AG04450 (cell line): Measurements from ENCODE around the gene SLC24A3. TPM values are rescaled to one million over a fixed set of nuclear protein-coding genes. Genes with fewer than 3 reads are reported as not detected.

Experiments
- CTCF ChIA-PET: fragments of 300-600, 350-600 bp; formaldehyde crosslinking; extraction: SDS; loops from one replicate; lab custom pipeline; 2022; ENCODE audit warnings: antibody characterized with exemption, inconsistent platforms; lab: Charles Lee
- POLR2A ChIA-PET: fragments of 350-600 bp; formaldehyde crosslinking; extraction: SDS; loops from one replicate; lab custom pipeline; 2021; ENCODE audit warnings: antibody characterized with exemption, inconsistent platforms; lab: Yijun Ruan, JAX
- DNase-seq: peaks from one replicate; pipeline ENCODE4 v3.0.0-alpha.2; 2011; ENCODE audit warnings: low read depth, low spot score
- H3K27ac ChIP-seq: one replicate; pipeline ENCODE4 v1.5.1; 2012; ENCODE audit warnings: low read depth, low read length, control low read depth
- H3K27me3 ChIP-seq: one replicate; pipeline ENCODE4 v1.6.0; 2012; ENCODE audit warnings: low read length; ENCODE audit not compliant: control insufficient read depth, insufficient read depth
- H3K4me3 ChIP-seq: 2 replicates; pipeline ENCODE4 v1.5.1; 2011; ENCODE audit warnings: mild to moderate bottlenecking, low read depth, low read length, control low read depth
- H3K9me3 ChIP-seq: 2 replicates; pipeline ENCODE4 v1.5.1; 2012; ENCODE audit warnings: low read length; ENCODE audit not compliant: control insufficient read depth, insufficient read depth
- polyA plus RNA-seq: library from polyadenylated mRNA; depleted of rRNA; stranded (reverse); fragments of >200 nt; gene quantifications from 2 replicates; pipeline ENCODE4 v1.2.3, GENCODE V29; 2011
- TF ChIP-seq, protein P1 (sequence below): IDR thresholded peaks from 2 replicates; pipeline ENCODE4 v1.5.1; 2011; ENCODE audit warnings: low read depth, low read length, control low read depth, inconsistent platforms

Gene SLC24A3
- polyA plus RNA-seq, 1 experiment, result not detected

DNA sequence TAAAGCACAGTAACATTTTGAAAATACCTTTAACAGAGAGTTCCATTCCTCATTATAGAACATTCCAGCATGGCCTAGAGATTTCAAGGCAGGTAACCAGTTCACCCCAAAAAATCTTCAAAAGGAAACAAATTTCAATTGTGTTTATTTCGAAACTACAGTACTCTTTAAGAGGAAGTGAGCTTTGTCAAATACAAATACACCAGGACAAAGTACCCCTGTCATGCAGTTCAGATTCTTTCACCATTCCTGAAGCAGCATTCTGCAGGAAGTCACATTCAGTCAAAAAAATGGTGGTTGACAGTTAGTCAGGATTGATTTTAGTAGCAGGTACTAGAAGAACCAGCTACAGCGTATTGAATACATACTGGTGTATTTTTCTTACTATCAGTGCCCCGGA lies 456.0 kb downstream of the SLC24A3 start:
- no peaks in the 10 kb centered on the region for H3K9me3 ChIP-seq
- ChIA-PET POLR2A (no interaction called here), CTCF (no interaction called here)
- H3K4me3 ChIP-seq, result no peak overlapping the region
- DNase-seq, result no peak
- H3K27me3 ChIP-seq, result peaks cover 34% of the 10 kb centered on the region
- TF ChIP-seq, protein P1, sequence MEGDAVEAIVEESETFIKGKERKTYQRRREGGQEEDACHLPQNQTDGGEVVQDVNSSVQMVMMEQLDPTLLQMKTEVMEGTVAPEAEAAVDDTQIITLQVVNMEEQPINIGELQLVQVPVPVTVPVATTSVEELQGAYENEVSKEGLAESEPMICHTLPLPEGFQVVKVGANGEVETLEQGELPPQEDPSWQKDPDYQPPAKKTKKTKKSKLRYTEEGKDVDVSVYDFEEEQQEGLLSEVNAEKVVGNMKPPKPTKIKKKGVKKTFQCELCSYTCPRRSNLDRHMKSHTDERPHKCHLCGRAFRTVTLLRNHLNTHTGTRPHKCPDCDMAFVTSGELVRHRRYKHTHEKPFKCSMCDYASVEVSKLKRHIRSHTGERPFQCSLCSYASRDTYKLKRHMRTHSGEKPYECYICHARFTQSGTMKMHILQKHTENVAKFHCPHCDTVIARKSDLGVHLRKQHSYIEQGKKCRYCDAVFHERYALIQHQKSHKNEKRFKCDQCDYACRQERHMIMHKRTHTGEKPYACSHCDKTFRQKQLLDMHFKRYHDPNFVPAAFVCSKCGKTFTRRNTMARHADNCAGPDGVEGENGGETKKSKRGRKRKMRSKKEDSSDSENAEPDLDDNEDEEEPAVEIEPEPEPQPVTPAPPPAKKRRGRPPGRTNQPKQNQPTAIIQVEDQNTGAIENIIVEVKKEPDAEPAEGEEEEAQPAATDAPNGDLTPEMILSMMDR, result no peak
- no peak overlapping the region for H3K27ac ChIP-seq

DNA sequence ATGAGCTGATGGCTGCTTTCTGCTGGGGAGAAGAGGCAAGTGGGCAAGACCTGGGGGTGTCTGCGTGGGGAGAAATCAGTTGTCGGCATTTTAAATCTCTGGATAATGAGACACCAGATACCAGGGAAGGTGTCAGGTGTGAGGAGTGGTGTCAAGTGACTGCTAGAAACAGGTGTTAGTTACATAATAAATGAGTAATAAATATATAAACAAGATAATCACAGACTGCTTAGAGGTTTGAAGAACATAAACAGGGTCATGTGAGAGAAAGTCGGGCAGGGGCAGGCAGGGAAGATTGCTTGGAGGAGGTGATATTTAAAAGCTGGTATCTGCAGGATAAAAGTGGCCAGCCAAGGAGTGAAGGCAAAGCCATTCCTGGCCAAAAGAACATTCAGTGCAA lies 458.4 kb downstream of the SLC24A3 start:
- no peak for DNase-seq

DNA sequence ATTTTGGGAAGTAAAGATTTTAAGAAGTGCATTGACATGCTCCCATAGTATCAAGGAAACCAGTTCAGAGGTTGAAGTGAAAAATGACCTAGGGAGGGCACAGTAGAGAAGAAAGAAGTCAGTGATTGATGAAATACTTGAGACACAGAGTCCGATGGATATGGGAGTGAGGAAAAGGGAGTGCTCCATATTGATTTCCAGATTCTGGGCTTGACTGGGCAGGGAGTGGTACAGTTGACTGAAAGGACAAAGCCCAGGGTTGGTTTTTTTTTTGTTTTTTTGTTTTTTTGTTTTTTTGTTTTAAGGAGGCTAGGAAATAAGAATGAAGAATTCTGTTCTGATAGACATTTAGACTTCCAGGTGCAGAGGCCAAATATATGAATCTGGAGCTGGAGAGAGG lies 458.9 kb downstream of the SLC24A3 start:
- no peak overlapping the region for H3K4me3 ChIP-seq
- H3K27ac ChIP-seq, result no peak overlapping the region
- TF ChIP-seq, protein P1, result no peak
- ChIA-PET POLR2A (no interaction called here), CTCF (interaction anchor here (2.1 kb wide), 1 partner anchor 9 kb away, joined by 14 read pairs; no protein-coding TSS in a partner anchor)
- H3K27me3 ChIP-seq, result peaks cover 28% of the 10 kb centered on the region
- DNase-seq, result no peak
- no peaks in the 10 kb centered on the region for H3K9me3 ChIP-seq

More for the DNA sequence above, 458.4 kb downstream of the SLC24A3 start:
- POLR2A ChIA-PET, result no interaction called here
- H3K27me3 ChIP-seq, result peaks cover 28% of the 10 kb centered on the region
- TF ChIP-seq, protein P1, result no peak
- CTCF ChIA-PET, result no interaction called here
- no peak overlapping the region for H3K4me3 ChIP-seq
- no peak overlapping the region for H3K27ac ChIP-seq
- no peaks in the 10 kb centered on the region for H3K9me3 ChIP-seq

DNA sequence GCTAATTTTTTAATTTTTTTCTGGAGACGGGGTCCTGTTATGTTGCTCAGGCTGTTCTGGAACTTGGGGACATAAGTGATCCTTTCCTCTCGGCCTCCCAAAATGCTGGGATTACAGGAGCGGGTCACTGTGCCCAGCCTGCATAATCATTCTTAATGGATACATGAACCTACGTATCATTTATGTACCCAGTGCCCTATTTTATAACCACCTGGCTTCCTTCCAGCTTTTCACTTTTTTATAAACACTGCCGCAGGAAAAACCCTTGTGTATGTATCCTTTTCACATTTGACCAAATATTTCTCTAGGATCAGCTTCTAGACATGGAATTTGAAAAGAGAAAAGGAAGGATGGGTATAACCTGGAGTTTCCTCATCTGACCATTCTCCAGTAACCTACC lies 460.1 kb downstream of the SLC24A3 start:
- no peak for DNase-seq
- no peaks in the 10 kb centered on the region for H3K9me3 ChIP-seq
- H3K27ac ChIP-seq, result no peak overlapping the region
- TF ChIP-seq, protein P1, result no peak
- peaks cover 28% of the 10 kb centered on the region for H3K27me3 ChIP-seq
- no peak overlapping the region for H3K4me3 ChIP-seq
- POLR2A ChIA-PET, result no interaction called here
- CTCF ChIA-PET, result interaction anchor here (0.9 to 2.1 kb wide), 3 partner anchors 8 to 564 kb away, joined by 3 to 14 read pairs (median 4); no protein-coding TSS in a partner anchor

DNA sequence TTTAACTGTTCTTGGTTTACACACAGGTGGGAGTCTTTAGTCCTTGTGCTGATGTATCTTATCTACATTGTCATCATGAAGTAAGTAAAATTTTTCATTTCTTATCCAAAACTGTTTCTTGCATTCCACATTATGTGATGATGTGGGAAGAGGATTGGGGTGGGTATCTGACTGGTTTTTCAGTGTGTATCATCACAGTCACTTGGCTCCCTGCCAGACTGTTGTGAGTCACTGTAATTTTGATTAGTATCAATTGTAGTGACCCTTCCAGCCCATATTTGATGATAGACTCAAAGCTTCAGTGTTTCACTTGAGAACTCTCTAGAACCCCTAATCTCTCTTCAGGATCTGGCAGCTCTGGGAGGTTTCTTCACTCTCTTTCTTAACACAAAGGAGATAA lies 461.1 kb downstream of the SLC24A3 start:
- H3K27me3 ChIP-seq, result peaks cover 28% of the 10 kb centered on the region
- ChIA-PET CTCF (interaction anchor here (1.8 to 2.1 kb wide), 2 partner anchors 9 to 11 kb away, joined by 4 to 14 read pairs; no protein-coding TSS in a partner anchor), POLR2A (no interaction called here)
- H3K9me3 ChIP-seq, result no peaks in the 10 kb centered on the region
- TF ChIP-seq, protein P1, result no peak
- no peak overlapping the region for H3K27ac ChIP-seq
- no peak overlapping the region for H3K4me3 ChIP-seq
- DNase-seq, result no peak
